ENCODE results near the gene C12orf56. TPM values are rescaled to one million over a fixed set of nuclear protein-coding genes. Genes with fewer than 3 reads are reported as not detected.

Gene C12orf56
- total RNA-seq (2014; rRNA removed; shearing (Covaris generic)) = 0.19 and 0.29 TPM in 2 replicates
- not detected in 2 replicates for polyA plus RNA-seq (2015; cell fraction: cytosol; rRNA removed)
- polyA plus RNA-seq (2015; cell fraction: nucleus; rRNA removed) = 3.0 TPM in 1 of 2 replicates, not detected in the other

- in situ Hi-C loops (cut with HindIII; ENCODE audit: low pct_unique_long_range_greater_than_20kb, low sequenced_read_pairs) = no loop called here
- DNase-seq (ENCODE audit: low read depth, low spot score) = no peak
Observed at GRCh38 chr12:64390275-64390851, at the start of gene C12orf56. TSS of gene C12orf56 (minus strand) at chr12:64390758. CDS start at chr12:64390565, 193 bp downstream.

GRCh38 chr12:64440100-64440499, 49.5 kb upstream of the C12orf56 start:
- in situ Hi-C loops (cut with HindIII; ENCODE audit: low pct_unique_long_range_greater_than_20kb, low sequenced_read_pairs) = loop anchor here (5.0 kb wide), 1 partner anchor 33 kb away; no protein-coding TSS in a partner anchor
- no peak for DNase-seq (ENCODE audit: low read depth, low spot score)

DNA sequence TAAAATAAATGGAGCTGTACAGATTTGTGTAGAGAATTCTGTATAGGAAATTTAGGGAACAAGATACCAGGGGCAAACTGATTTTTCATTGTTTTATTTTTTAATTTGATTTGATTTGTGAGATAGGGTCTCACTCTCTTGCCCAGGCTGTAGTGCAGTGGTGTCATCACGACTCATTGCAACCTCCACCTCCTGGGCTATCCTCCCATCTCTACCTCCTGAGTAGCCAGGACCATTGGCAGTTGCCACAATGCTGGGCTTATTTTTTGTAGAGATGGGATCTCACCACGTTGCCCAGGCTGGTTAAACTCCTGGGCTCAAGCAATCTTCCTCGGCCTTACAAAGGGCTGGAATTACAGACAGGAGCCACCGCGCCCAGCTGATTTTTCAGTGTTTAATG, 43.4 kb upstream of the C12orf56 start:
- DNase-seq (ENCODE audit: low read depth, low spot score) = no peak
- in situ Hi-C loops (cut with HindIII; ENCODE audit: low pct_unique_long_range_greater_than_20kb, low sequenced_read_pairs) = no loop called here

DNA sequence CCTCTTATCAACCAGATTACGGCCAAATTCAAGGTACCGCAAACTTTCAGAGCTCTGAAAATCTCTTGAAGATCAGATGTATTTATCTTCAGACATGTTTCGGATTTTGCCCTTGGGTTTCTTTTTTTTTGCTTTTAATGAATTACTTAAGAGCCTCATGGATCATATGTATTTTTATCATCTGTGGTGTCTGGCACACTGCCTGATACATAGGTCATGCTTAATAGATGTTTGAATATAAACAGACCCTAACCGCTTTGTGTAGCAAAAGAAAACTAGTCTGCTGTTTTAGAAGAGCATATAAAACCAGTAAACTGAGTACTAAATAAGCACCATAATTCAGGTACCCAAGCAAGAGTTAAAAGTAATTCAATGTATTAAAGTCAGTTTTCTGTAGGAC, 41.2 kb upstream of the C12orf56 start:
- in situ Hi-C loops (cut with HindIII; ENCODE audit: low pct_unique_long_range_greater_than_20kb, low sequenced_read_pairs) = no loop called here
- no peak for DNase-seq (ENCODE audit: low read depth, low spot score)

DNA sequence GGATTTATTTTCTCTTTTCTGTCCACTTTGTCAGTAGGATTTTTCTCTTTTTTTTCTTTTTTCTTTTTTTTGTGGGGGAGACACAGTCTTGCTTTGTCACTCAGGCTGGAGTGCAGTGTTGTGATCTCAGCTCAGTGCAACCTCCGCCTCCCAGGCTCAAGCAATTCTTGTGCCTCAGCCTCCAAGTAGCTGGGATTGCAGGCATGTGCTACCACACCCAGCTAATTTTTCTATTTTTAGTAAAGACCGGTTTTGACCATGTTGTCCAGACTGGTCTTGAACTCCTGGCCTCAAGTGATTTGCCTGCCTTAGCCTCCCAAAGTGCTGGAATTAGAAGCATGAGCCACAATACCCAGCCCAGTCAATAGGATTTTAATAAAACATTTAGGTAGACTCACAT, 40.3 kb upstream of the C12orf56 start:
- DNase-seq (ENCODE audit: low read depth, low spot score) = no peak
- in situ Hi-C loops (cut with HindIII; ENCODE audit: low pct_unique_long_range_greater_than_20kb, low sequenced_read_pairs) = no loop called here

- DNase-seq (ENCODE audit: low read depth, low spot score) = no peak
- in situ Hi-C loops (cut with HindIII; ENCODE audit: low pct_unique_long_range_greater_than_20kb, low sequenced_read_pairs) = no loop called here
Observed at GRCh38 chr12:64428956-64429355, 38.4 kb upstream of the C12orf56 start.

DNA sequence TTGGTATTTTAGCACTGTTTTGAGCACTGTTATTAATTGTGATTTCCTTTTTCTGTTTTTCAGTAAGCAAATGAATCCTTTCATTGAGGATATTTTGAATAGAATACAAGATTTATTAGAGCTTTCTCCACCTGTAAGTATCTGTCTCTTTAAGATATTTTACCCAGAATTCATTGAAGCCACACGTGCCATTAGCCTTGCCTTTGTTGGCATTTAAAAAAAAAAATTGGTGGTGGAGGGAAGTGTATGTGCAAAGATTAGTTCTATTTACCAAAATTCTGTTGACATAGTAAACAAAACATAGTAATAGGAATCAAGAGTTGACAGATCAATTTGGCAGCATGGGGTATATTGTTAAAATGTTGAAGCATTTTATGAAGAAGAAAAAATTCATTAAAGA, 37.4 kb upstream of the C12orf56 start:
- no peak for DNase-seq (ENCODE audit: low read depth, low spot score)
- in situ Hi-C loops (cut with HindIII; ENCODE audit: low pct_unique_long_range_greater_than_20kb, low sequenced_read_pairs) = no loop called here

DNA sequence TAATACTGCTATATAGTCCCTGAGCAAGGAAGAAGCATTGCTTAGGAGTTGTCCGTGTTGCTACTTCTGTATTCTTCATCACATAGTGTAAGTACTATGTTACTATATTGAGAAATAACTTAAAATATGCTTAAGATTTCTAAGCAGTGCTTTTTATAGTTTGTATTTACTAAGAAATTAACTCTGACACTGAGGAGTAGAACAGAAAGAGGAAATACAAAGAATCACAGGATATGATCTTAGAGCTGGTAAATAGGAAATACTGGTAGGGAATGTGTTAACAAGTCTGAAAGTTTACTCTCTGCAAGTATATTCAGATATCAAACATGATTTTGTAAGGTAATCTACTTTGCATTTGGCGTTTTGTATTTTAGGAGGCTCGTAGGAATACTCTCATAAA, 29.1 kb upstream of the C12orf56 start:
- no peak for DNase-seq (ENCODE audit: low read depth, low spot score)
- in situ Hi-C loops (cut with HindIII; ENCODE audit: low pct_unique_long_range_greater_than_20kb, low sequenced_read_pairs) = no loop called here

- in situ Hi-C loops (cut with HindIII; ENCODE audit: low pct_unique_long_range_greater_than_20kb, low sequenced_read_pairs) = no loop called here
- DNase-seq (ENCODE audit: low read depth, low spot score) = no peak
Observed at GRCh38 chr12:64418209-64418608, 27.7 kb upstream of the C12orf56 start.

- no peak for DNase-seq (ENCODE audit: low read depth, low spot score)
- in situ Hi-C loops (cut with HindIII; ENCODE audit: low pct_unique_long_range_greater_than_20kb, low sequenced_read_pairs) = no loop called here
Observed at GRCh38 chr12:64413884-64414283, 23.3 kb upstream of the C12orf56 start.

DNA sequence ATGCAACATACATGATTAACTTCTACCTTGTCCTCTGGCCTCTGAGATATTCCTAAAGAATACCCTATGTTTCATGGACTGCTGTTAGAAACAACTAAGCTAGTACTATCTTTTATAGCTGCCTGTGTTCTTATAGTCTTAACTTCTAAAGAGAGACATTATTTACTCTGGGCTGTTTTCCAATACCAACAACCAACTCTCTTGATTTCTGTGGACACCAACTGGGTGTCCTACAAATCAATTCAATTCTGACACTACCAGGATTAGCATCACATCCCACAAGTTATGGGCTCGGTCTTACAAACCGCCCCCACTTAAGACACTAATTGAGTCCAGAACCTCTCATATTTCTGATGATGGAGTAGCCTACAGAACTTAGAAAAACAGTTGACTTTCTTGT, 21.9 kb upstream of the C12orf56 start:
- in situ Hi-C loops (cut with HindIII; ENCODE audit: low pct_unique_long_range_greater_than_20kb, low sequenced_read_pairs) = no loop called here
- DNase-seq (ENCODE audit: low read depth, low spot score) = no peak

DNA sequence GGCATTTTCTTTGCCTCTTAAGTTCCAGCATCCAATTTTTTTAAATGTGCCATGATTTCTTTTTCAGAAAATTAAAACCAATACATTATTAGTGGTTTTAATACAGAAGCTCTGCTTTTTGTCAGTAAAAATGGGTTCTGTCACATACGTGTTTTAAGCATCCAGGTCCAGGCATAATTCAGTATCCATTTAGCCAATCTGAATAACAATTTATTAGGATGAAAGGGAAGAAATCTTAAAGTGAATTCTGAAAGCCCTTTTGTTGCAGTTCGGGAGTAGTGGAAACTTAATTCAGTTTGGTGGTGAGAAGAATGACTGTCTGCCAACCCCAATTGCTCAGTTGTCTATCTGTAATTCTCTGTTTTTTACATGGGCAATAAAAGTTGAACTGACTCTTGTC, 20.9 kb upstream of the C12orf56 start:
- in situ Hi-C loops (cut with HindIII; ENCODE audit: low pct_unique_long_range_greater_than_20kb, low sequenced_read_pairs) = no loop called here
- DNase-seq (ENCODE audit: low read depth, low spot score) = no peak

DNA sequence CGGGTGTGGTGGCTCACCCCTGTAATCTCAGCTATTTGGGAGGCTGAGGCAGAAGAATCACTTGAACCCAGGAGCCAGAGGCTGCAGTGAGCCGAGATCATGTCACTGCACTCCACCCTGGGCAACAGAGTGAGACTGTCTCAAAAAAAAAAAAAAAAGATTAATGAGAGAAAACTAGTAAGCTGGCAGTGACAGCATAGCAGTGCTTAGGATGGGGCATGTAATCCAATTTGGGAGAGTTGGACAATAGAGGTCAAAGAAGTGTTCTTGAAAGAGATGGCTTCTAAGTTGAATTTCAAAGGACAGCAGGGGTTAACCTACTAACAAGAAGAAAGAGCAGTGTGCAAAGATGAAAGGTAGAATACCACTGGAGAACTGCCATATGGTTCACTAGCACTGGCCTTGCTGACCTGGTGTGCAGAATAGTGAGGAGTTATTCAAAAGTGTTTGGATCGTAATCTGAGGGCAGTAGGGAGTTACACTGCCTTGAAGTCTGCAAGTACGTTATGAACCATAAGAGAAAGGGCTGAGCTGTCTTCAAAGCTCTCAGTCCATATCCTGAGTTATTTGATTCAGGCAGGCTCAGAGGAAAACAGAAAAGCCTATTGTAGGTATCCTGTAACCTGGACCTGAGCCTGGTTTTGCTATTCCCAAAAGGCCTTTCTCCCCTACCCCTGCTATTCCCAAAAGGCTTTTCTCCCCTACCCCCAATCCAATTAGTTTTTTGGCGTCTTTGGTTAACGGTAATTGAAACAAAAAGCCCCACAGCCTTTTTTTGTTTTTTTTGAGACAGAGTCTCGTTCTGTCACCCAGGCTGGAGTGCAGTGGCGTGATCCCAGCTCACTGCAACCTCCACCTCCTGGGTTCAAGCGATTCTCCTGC, 17.0 kb upstream of the C12orf56 start:
- peak; percentile 64 for DNase-seq (ENCODE audit: low read depth, low spot score)
- in situ Hi-C loops (cut with HindIII; ENCODE audit: low pct_unique_long_range_greater_than_20kb, low sequenced_read_pairs) = loop anchor here (5.0 kb wide), 1 partner anchor 35 kb away; no protein-coding TSS in a partner anchor

GRCh38 chr12:64404470-64405256, 14.1 kb upstream of the C12orf56 start:
- in situ Hi-C loops (cut with HindIII; ENCODE audit: low pct_unique_long_range_greater_than_20kb, low sequenced_read_pairs) = loop anchor here (5.0 kb wide), 1 partner anchor 38 kb away; no protein-coding TSS in a partner anchor
- DNase-seq (ENCODE audit: low read depth, low spot score) = peak; percentile 88

- DNase-seq (ENCODE audit: low read depth, low spot score) = peak; percentile 97
- in situ Hi-C loops (cut with HindIII; ENCODE audit: low pct_unique_long_range_greater_than_20kb, low sequenced_read_pairs) = no loop called here
Observed at GRCh38 chr12:64403707-64404469, 13.3 kb upstream of the C12orf56 start, which contains the start of gene XPOT. TSS of gene XPOT (plus strand) at chr12:64404392. CDS start at chr12:64410036, 5,644 bp downstream.

- DNase-seq (ENCODE audit: low read depth, low spot score) = no peak
- in situ Hi-C loops (cut with HindIII; ENCODE audit: low pct_unique_long_range_greater_than_20kb, low sequenced_read_pairs) = no loop called here
Observed at GRCh38 chr12:64402181-64402580, 11.6 kb upstream of the C12orf56 start.

- DNase-seq (ENCODE audit: low read depth, low spot score) = peak; percentile 70
- in situ Hi-C loops (cut with HindIII; ENCODE audit: low pct_unique_long_range_greater_than_20kb, low sequenced_read_pairs) = no loop called here
Observed at GRCh38 chr12:64400041-64400440, 9.5 kb upstream of the C12orf56 start.

All from SK-MEL-5 (cell line).